ENCODE results near the gene FBLN2. TPM values are rescaled to one million over a fixed set of nuclear protein-coding genes. Genes with fewer than 3 reads are reported as not detected.

FBLN2 gene
- total RNA-seq, 1 experiment from 2014 or later = 7.4 TPM

DNA sequence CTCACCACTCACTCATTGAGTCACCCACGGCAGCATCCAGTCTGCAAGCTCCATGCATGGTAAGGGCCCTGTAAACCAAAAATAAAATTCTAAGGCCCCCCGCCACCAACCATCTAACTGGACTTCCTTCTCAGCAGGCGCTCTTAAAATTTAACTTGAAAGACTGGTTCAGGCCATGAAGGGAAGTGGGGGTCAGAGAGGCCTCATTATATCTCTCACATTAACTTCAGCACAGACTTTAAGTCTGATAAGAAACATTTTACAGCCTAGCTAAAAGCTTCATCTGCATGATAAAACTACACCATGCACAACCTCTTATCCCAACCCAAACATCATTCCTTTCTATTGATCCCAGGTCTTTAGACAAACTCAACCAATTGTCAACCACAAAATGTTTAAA lies 38.5 kb downstream of the FBLN2 start:
- no peaks in the 10 kb centered on the region for H3K36me3 ChIP-seq
- no peak overlapping the region for H3K27ac ChIP-seq
- H3K9me3 ChIP-seq (replicated peaks) = no peaks in the 10 kb centered on the region
- no peaks in the 10 kb centered on the region for H3K27me3 ChIP-seq (replicated peaks)
- no peak for DNase-seq (ENCODE audit: low read depth in 1 of 2, low spot score in 2 of 2)
- no peaks in the 10 kb centered on the region for H3K4me1 ChIP-seq (replicated peaks)
- H3K4me3 ChIP-seq = no peak overlapping the region

DNA sequence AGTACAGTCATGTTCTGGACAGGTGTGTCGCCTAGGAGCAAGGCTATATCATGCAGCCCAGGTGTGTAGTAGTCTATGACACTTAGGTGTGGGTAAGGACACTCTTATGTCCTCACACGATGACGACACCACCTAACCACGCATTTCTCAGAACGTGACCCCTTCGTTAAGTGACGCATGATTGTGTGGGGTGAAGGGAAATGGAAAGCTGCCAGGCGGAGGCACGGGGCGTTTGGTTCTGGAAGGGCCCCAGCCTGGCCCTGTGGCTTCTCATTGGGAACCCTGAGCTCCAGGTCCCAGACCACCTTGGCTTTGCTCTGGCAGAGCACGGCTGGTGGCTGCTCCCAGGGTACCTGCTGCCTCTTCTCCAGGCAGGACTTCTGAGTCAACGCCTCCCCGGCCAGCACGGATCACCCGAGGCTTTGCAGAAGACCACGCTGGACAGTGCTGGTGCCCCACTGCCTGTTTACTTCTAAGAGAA lies 39.3 kb downstream of the FBLN2 start:
- DNase-seq (ENCODE audit: low read depth in 1 of 2, low spot score in 2 of 2) = no peak
- Histone ChIP-seq H3K4me1 (replicated peaks) (no peaks in the 10 kb centered on the region), H3K4me3 (no peak overlapping the region), H3K36me3 (no peaks in the 10 kb centered on the region), H3K9me3 (replicated peaks) (no peaks in the 10 kb centered on the region), H3K27me3 (replicated peaks) (no peaks in the 10 kb centered on the region), H3K27ac (no peak overlapping the region)

DNA sequence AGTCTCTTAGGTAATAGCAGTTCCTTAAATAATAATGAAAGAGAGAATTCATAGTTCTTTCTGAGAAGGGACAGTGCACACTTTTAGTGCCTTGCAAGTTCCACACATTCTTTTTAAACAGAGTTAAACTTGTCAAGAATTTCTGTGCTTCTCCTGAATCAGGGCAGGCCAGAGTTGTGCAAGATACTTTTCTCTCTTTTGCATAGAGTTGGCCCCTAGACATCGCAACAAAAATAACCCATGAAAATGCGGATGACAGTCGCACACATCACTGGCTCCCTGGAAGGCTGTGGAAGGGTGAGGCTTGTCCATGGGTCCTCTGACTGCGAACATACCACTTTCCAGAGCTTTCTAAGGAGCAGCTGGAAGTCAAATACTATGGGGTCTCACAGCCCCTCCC lies 40.1 kb downstream of the FBLN2 start:
- Histone ChIP-seq H3K27ac (no peak overlapping the region), H3K9me3 (replicated peaks) (no peaks in the 10 kb centered on the region), H3K4me3 (no peak overlapping the region), H3K27me3 (replicated peaks) (no peaks in the 10 kb centered on the region), H3K36me3 (no peaks in the 10 kb centered on the region), H3K4me1 (replicated peaks) (no peaks in the 10 kb centered on the region)
- no peak for DNase-seq (ENCODE audit: low read depth in 1 of 2, low spot score in 2 of 2)

DNA sequence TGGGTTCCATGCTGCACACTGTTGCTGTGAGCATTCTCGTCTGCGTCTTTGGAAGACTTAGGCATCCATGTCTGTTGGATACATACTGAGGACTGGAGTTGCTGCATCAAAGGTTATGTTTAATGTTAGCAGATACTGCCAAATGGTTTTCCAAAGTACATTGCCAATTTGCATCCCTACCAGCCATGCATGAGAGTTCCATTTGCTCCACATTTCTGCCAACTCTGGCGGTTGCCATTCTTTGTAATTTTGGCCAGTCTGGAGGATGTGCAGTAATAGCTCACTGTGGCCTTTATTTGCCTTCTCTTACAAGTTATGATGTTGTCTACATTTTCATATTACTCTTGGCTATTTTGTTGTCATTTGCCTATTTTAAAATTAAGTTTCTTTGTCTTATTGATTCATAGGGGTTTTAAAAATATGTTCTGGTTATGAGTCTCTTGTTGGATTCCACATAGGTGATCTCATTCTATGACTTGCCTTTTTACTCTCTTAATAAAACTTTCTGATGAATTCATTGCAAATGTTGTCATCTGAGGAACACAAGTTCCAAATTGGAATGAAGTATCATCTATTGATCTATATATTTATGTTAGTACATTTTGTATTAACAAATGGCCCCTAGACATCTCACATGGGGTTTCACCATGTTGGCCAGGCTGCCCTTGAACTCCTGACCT lies 42.1 kb downstream of the FBLN2 start:
- H3K9me3 ChIP-seq (replicated peaks) = no peaks in the 10 kb centered on the region
- H3K27me3 ChIP-seq (replicated peaks) = no peaks in the 10 kb centered on the region
- no peak overlapping the region for H3K27ac ChIP-seq
- no peak for DNase-seq (ENCODE audit: low read depth in 1 of 2, low spot score in 2 of 2)
- no peak overlapping the region for H3K4me3 ChIP-seq
- H3K4me1 ChIP-seq (replicated peaks) = no peaks in the 10 kb centered on the region
- no peaks in the 10 kb centered on the region for H3K36me3 ChIP-seq

DNA sequence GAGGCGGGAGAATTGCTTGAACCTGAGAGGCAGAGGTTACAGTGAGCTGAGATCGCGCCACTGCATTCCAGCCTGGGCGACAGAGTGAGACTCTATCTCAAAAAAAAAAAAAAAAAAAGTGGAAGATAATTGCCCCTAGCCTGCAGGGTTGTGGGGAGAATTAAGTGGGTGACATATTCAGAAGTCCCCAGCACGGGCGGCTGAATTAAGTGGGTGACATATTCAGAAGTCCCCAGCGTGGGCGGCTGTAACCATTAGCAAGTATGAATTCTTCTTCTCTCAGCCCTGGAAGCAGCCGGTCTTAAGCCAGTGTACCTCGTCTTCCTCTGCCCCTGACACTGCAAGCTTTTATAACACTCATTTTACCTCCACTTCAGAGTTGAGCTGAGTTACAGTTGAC lies 44.7 kb downstream of the FBLN2 start:
- Histone ChIP-seq H3K4me3 (no peak overlapping the region), H3K36me3 (no peaks in the 10 kb centered on the region), H3K27ac (no peak overlapping the region), H3K4me1 (replicated peaks) (no peaks in the 10 kb centered on the region), H3K27me3 (replicated peaks) (no peaks in the 10 kb centered on the region), H3K9me3 (replicated peaks) (no peaks in the 10 kb centered on the region)
- DNase-seq (ENCODE audit: low read depth in 1 of 2, low spot score in 2 of 2) = no peak

DNA sequence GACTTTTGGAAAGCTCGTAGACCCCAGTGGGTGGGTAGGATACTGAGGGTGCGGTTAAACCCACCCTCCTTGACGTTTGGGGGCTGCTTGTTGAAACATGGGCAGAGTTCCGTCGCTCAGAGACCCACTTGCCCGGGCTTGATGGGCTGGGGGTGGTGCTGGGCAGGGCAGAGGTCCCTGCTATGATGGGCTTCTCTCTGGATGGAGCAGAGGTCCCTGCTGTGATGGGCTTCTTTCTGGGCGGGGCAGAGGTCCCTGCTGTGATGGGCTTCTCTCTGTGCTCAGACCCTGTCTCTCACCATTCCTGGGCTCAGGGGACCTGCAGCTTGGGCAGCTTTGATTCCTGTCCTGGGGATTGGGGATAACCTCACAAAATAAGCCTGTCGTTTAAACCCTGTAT lies 45.2 kb downstream of the FBLN2 start:
- no peaks in the 10 kb centered on the region for H3K27me3 ChIP-seq (replicated peaks)
- H3K9me3 ChIP-seq (replicated peaks) = no peaks in the 10 kb centered on the region
- H3K36me3 ChIP-seq = no peaks in the 10 kb centered on the region
- no peak for DNase-seq (ENCODE audit: low read depth in 1 of 2, low spot score in 2 of 2)
- no peaks in the 10 kb centered on the region for H3K4me1 ChIP-seq (replicated peaks)
- H3K4me3 ChIP-seq = no peak overlapping the region
- no peak overlapping the region for H3K27ac ChIP-seq

DNA sequence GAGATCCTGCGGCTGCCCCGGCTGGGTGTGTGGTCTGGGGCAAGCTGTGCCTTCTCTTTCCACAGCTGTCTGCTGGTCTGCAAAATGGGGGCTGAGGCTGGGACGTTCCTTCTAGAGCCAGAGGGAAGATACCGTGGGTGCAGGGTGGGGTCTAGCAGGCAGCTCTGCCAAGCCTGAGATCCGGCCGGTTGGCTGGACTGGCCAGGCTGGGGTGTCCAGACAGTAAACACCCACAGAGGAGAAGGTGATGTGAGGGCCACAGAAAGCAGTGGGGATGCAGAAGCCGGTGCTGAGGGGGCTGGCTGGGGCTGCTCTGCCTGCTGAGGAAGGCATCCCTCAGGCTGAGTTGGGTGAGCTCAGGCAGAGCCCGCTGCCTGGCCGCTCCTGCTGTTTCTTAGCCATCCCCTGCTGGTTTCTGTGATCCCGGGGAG lies 46.1 kb downstream of the FBLN2 start:
- Histone ChIP-seq H3K9me3 (replicated peaks) (no peaks in the 10 kb centered on the region), H3K4me1 (replicated peaks) (no peaks in the 10 kb centered on the region), H3K27ac (no peak overlapping the region), H3K27me3 (replicated peaks) (no peaks in the 10 kb centered on the region), H3K4me3 (no peak overlapping the region), H3K36me3 (no peaks in the 10 kb centered on the region)
- DNase-seq (ENCODE audit: low read depth in 1 of 2, low spot score in 2 of 2) = no peak

DNA sequence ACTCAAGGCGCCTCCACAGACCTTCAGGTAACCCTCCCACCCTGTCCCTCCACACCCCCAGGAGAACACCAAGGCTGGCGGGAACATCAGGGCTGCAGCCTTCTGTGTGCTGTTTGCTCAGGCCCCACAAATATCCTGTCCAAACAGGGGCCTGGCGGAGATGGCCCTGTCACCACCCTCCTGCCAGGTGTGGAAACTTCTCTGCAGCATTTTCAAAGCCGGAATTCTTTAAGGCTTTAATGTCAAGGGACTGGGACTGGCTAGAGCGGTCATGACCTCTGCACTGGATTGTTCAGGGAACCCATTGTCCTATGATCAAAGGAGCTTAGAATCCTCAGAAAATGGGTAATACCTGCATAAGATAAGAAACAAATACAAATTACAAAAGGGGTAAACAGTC lies 46.6 kb downstream of the FBLN2 start:
- no peaks in the 10 kb centered on the region for H3K4me1 ChIP-seq (replicated peaks)
- no peak overlapping the region for H3K4me3 ChIP-seq
- H3K36me3 ChIP-seq = no peaks in the 10 kb centered on the region
- no peaks in the 10 kb centered on the region for H3K9me3 ChIP-seq (replicated peaks)
- H3K27me3 ChIP-seq (replicated peaks) = no peaks in the 10 kb centered on the region
- DNase-seq (ENCODE audit: low read depth in 1 of 2, low spot score in 2 of 2) = no peak
- H3K27ac ChIP-seq = no peak overlapping the region

DNA sequence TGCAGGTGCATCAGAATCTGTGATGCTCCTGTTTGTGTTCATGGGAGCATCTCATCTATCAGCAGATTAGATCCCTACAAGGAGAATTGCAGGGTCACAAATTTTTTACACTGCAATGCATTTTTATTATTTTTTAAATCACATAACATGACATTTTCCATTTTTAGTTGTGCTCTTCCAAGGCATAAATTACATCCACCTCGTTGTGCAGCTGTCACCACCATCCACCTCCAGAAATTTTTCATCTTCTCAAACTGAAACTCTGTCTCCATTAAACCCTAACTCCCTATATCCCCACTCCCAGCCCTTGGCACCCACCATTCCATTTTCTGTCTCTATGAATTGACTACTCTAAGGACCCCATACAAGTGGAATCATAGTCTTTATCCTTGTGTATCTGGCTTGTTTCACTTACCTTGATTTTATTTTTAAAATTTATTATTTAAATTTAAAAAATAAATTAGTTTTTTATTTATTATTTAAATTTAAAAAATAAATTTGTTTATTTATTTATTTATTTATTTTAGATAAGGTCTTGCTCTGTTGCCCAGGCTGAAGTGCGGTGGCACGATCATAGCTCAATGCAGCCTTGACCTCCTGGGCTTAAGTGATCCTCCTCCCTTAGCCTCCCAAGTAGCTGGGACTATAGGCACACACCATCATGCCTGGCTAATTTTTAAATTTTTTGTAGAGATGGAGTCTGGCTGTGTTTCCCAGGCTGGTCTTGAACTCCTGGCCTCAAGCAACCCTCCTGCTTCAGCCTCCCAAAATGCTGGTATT lies 47.7 kb downstream of the FBLN2 start:
- no peak for DNase-seq (ENCODE audit: low read depth in 1 of 2, low spot score in 2 of 2)
- H3K27ac ChIP-seq = no peak overlapping the region
- no peaks in the 10 kb centered on the region for H3K36me3 ChIP-seq
- H3K4me1 ChIP-seq (replicated peaks) = no peaks in the 10 kb centered on the region
- no peaks in the 10 kb centered on the region for H3K27me3 ChIP-seq (replicated peaks)
- no peaks in the 10 kb centered on the region for H3K9me3 ChIP-seq (replicated peaks)
- no peak overlapping the region for H3K4me3 ChIP-seq

DNA sequence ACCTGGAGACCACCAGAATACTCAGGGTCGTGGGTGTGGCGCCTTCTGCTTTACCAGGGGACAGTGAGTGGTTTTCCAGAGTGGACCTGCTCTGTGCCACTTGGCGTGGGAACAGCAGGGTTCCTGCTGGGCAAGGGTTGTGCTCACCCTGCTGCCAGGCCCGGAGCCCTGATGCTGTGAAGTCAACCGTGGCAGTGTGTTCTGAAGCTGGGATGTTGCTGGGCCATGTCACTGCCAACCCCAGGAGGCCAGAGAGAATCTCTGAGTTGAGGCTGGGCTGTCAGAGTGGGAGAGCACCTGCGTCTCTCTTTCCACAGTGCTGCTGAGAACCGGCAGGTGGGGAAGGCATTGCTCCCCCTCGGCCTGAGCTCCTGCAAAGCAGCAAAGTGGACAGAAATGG lies 48.7 kb downstream of the FBLN2 start:
- no peak overlapping the region for H3K4me3 ChIP-seq
- H3K9me3 ChIP-seq (replicated peaks) = no peaks in the 10 kb centered on the region
- H3K4me1 ChIP-seq (replicated peaks) = no peaks in the 10 kb centered on the region
- DNase-seq (ENCODE audit: low read depth in 1 of 2, low spot score in 2 of 2) = no peak
- H3K36me3 ChIP-seq = no peaks in the 10 kb centered on the region
- H3K27me3 ChIP-seq (replicated peaks) = no peaks in the 10 kb centered on the region
- H3K27ac ChIP-seq = no peak overlapping the region

DNA sequence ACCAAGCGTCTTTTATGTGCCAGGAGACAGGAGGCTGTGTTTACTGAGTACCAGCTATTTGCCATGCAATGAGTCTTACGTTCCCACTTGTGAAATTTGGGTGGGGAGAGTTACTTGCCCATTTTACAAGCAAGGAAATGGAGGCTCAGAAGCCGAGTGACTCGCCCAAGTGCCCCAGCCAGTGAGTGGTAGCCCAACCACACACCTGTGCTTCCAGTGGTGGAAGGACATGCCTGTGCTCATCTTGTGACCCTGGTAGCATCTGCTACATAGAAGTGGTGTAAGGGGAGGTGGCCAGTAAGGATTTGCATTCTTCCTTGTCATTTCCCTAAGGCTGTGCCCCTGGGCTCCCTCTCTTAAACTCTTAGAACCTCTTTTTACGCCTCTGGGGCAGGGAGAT lies 49.3 kb downstream of the FBLN2 start:
- Histone ChIP-seq H3K27ac (no peak overlapping the region), H3K4me1 (replicated peaks) (no peaks in the 10 kb centered on the region), H3K36me3 (no peaks in the 10 kb centered on the region), H3K4me3 (no peak overlapping the region), H3K9me3 (replicated peaks) (no peaks in the 10 kb centered on the region), H3K27me3 (replicated peaks) (no peaks in the 10 kb centered on the region)
- no peak for DNase-seq (ENCODE audit: low read depth in 1 of 2, low spot score in 2 of 2)

DNA sequence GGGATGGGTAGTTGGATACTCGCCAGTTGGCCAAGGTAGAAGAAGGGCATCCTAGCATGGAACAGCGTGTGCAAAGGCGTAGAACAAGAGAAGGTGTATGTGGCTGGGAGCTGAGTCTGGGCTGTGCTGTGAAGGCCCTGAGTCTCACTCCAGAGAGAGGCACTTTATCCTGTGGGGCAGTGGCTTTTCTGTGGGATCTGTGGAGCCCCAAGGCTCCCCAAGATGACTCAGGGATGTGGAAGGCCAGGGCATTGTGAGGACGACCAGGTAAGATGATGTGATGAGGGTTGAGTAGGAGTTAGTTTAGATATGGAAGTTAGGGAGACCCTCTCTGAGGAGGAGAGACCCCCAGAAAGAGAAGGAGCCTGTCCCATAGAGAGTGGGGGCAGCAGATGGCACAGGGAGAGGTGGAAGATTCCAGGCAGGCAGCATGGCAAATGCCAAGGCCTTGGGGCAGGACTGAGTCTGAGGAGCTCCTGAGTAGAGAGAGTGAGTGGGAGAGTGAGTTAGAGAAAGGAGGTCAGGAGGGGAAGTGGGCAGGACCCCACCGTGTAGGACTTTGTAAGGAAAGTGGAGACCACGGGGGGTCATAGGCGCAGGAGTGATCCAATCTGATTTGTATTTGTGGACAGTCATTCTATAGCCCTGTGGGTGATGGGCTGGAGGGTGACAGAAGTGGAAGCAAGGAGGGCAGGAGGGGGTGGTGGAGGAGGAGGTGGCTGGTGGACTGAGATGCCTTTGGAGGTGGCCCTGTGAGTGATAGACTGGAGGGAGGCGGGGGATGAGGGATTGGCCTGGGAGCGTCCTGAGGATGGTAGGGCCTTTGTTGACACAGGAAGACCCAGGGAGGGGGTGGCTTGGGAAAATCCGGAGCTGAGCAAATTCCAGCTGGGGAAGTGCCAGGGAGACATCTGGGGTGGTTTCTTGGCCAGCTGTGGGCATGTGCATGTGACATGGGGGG lies 50.3 kb downstream of the FBLN2 start:
- H3K4me1 ChIP-seq (replicated peaks) = no peaks in the 10 kb centered on the region
- no peaks in the 10 kb centered on the region for H3K27me3 ChIP-seq (replicated peaks)
- no peak for DNase-seq (ENCODE audit: low read depth in 1 of 2, low spot score in 2 of 2)
- no peak overlapping the region for H3K4me3 ChIP-seq
- H3K9me3 ChIP-seq (replicated peaks) = no peaks in the 10 kb centered on the region
- H3K27ac ChIP-seq = no peak overlapping the region
- no peaks in the 10 kb centered on the region for H3K36me3 ChIP-seq

DNA sequence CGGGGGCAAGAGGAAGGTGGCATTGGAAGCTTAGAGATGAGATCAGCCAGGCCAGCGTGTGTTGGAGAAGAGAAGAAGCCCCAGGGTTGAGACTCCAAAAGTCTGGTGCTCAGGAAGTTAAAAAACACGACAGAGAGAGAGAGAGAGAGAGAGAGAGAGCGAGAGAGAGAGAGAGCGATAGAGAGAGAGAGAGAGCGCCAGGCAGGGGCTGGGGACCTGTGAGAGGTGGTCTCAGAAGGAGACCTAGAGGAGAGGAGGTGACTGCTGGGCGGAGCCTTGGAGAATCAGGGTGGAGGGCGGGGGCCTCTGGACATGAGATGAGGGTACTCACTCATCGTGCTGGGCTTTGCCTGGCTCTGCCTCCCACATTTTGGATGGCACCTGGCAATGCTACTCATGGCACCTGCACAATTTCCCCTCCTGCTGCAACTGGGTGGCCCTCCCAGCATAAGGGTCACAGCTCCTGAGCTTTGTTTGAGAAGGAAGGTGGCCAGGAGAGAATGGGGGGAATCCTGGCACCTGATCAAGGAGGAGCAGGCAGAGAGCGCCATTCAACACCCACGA lies 51.0 kb downstream of the FBLN2 start:
- Histone ChIP-seq H3K4me1 (replicated peaks) (no peaks in the 10 kb centered on the region), H3K27me3 (replicated peaks) (no peaks in the 10 kb centered on the region), H3K9me3 (replicated peaks) (no peaks in the 10 kb centered on the region), H3K4me3 (no peak overlapping the region), H3K27ac (no peak overlapping the region), H3K36me3 (no peaks in the 10 kb centered on the region)
- no peak for DNase-seq (ENCODE audit: low read depth in 1 of 2, low spot score in 2 of 2)
